Measurements from ENCODE around the gene MPZL3. TPM values are rescaled to one million over a fixed set of nuclear protein-coding genes. Genes with fewer than 3 reads are reported as not detected.

The MPZL3 gene
- total RNA-seq, 6 experiments from 2014 or later, result 2.7 to 9.3 (median 6.8) TPM

- H3K36me3 ChIP-seq, result no peaks in the 10 kb centered on the region
- ATAC-seq (no peak), DNase-seq (no peak)
- intact Hi-C loops (cut with DNase I), result no loop called here
- no peaks in the 10 kb centered on the region for H3K9me3 ChIP-seq
- no peak overlapping the region for H3K4me3 ChIP-seq
- no peaks in the 10 kb centered on the region for H3K27me3 ChIP-seq
- H3K4me1 ChIP-seq, result no peaks in the 10 kb centered on the region
- WGBS (ENCODE audit: insufficient coverage, low coverage, low lambda C conversion rate, missing lambda C conversion rate), result 53% methylated on average over 4 of the region's 4 CpGs
- H3K27ac ChIP-seq, result no peak overlapping the region
- TF ChIP-seq, protein P1, sequence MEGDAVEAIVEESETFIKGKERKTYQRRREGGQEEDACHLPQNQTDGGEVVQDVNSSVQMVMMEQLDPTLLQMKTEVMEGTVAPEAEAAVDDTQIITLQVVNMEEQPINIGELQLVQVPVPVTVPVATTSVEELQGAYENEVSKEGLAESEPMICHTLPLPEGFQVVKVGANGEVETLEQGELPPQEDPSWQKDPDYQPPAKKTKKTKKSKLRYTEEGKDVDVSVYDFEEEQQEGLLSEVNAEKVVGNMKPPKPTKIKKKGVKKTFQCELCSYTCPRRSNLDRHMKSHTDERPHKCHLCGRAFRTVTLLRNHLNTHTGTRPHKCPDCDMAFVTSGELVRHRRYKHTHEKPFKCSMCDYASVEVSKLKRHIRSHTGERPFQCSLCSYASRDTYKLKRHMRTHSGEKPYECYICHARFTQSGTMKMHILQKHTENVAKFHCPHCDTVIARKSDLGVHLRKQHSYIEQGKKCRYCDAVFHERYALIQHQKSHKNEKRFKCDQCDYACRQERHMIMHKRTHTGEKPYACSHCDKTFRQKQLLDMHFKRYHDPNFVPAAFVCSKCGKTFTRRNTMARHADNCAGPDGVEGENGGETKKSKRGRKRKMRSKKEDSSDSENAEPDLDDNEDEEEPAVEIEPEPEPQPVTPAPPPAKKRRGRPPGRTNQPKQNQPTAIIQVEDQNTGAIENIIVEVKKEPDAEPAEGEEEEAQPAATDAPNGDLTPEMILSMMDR (IDR thresholded peaks at IDR 0.05), result no peak
- TF ChIP-seq POLR2A (IDR thresholded peaks at IDR 0.05), result no peak
Measured at GRCh38 chr11:118222437-118222836, 29.7 kb downstream of the MPZL3 start.

DNA sequence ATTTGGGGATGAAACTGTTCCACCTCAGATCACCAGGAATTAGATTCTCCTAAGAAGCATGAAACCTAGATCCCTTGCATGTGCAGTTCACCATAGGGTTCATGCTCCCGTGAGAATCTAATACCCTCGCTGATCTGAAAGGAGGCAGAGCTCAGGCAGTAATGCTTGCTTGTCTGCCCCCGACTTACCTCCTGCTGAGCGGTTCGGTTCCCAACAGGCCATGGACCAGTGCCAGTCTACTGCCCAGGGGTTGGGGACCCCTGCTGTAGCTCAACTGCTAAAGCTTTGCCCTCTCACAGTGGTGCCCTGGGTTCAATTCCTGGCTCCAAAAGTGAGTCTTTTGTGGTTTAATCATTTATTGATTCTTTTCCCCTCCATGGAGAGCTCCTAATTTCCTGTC lies 30.7 kb downstream of the MPZL3 start:
- Histone ChIP-seq H3K9me3 (no peaks in the 10 kb centered on the region), H3K27me3 (no peaks in the 10 kb centered on the region), H3K4me3 (no peak overlapping the region), H3K4me1 (no peaks in the 10 kb centered on the region), H3K27ac (no peak overlapping the region), H3K36me3 (no peaks in the 10 kb centered on the region)
- no peak for ATAC-seq
- WGBS (ENCODE audit: insufficient coverage, low coverage, low lambda C conversion rate, missing lambda C conversion rate), result 50% methylated on average over 1 of the region's 5 CpGs
- intact Hi-C loops (cut with DNase I), result no loop called here
- TF ChIP-seq, protein P1 (IDR thresholded peaks at IDR 0.05), result no peak
- no peak for TF ChIP-seq POLR2A (IDR thresholded peaks at IDR 0.05)
- no peak for DNase-seq

GRCh38 chr11:118219732-118220131 lies 32.4 kb downstream of the MPZL3 start:
- Histone ChIP-seq H3K36me3 (no peaks in the 10 kb centered on the region), H3K27me3 (no peaks in the 10 kb centered on the region), H3K4me1 (no peaks in the 10 kb centered on the region), H3K9me3 (no peaks in the 10 kb centered on the region), H3K4me3 (no peak overlapping the region), H3K27ac (no peak overlapping the region)
- no peak for TF ChIP-seq POLR2A (IDR thresholded peaks at IDR 0.05)
- TF ChIP-seq, protein P1 (IDR thresholded peaks at IDR 0.05), result no peak
- intact Hi-C loops (cut with DNase I), result no loop called here
- ATAC-seq (peak in 3 of 4 donors; percentile 40 to 62 (median 61)), DNase-seq (no peak)
- WGBS (ENCODE audit: insufficient coverage, low coverage, low lambda C conversion rate, missing lambda C conversion rate), result 38% methylated on average over 1 of the region's 1 CpG

GRCh38 chr11:118219244-118219643 lies 32.9 kb downstream of the MPZL3 start:
- no peak overlapping the region for H3K27ac ChIP-seq
- no peaks in the 10 kb centered on the region for H3K9me3 ChIP-seq
- TF ChIP-seq, protein P1 (IDR thresholded peaks at IDR 0.05), result no peak
- no peak for TF ChIP-seq POLR2A (IDR thresholded peaks at IDR 0.05)
- intact Hi-C loops (cut with DNase I), result no loop called here
- H3K4me1 ChIP-seq, result no peaks in the 10 kb centered on the region
- ATAC-seq (no peak), DNase-seq (no peak)
- H3K4me3 ChIP-seq, result no peak overlapping the region
- no peaks in the 10 kb centered on the region for H3K27me3 ChIP-seq
- H3K36me3 ChIP-seq, result no peaks in the 10 kb centered on the region

DNA sequence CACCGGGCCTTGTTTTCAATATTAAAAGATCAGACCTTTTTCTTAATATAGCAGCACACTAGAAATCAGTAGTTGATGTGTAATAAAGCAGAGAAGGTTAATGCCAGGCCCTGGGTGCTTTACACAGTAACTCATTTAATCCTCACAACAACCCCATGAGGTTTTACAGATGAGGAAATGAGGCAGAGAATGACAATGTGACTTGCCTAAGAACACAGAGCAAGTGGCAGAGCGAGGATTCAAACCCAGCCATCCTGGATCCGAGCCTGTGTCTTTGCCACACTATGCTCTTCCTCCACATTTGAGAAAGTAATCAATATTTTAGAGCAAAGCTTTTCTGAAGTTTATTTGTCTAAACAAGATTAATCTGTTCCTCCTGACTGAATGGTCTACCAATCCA lies 34.6 kb downstream of the MPZL3 start:
- H3K27me3 ChIP-seq, result no peaks in the 10 kb centered on the region
- no peak for TF ChIP-seq POLR2A (IDR thresholded peaks at IDR 0.05)
- TF ChIP-seq, protein P1 (IDR thresholded peaks at IDR 0.05), result no peak
- no peak overlapping the region for H3K27ac ChIP-seq
- H3K36me3 ChIP-seq, result no peaks in the 10 kb centered on the region
- no peak overlapping the region for H3K4me3 ChIP-seq
- H3K9me3 ChIP-seq, result no peaks in the 10 kb centered on the region
- WGBS (ENCODE audit: insufficient coverage, low coverage, low lambda C conversion rate, missing lambda C conversion rate), result 69% methylated on average over 3 of the region's 3 CpGs
- ATAC-seq, result no peak
- H3K4me1 ChIP-seq, result peaks cover 0 to 15% (median 7%) of the 10 kb centered on the region in 4 donors
- intact Hi-C loops (cut with DNase I), result no loop called here
- DNase-seq, result no peak
